ENCODE data around the gene CDKAL1.

- TF ChIP-seq POLR2A (IDR thresholded peaks at IDR 0.05) (no peak), CTCF (IDR thresholded peaks at IDR 0.05) (no peak)
Measured at GRCh38 chr6:20704325-20705025, 170.2 kb downstream of the CDKAL1 start.
